GM21360 (cell line): ENCODE measurements around the gene CTNNBIP1.
A peak's percentile ranks its signal among the peaks of the same experiment; 100 is the strongest.
"Not testable (repeated sequence)": the region's sequence is repeated elsewhere in the genome, so short reads cannot be mapped to it uniquely, and the experiment has no call there.

Experiments used
- ATAC-seq: cut with Tn5 transposase; IDR thresholded peaks from one replicate; pipeline ENCODE4 v1.9.1; 2021; ENCODE audit warnings: mild to moderate bottlenecking, moderate library complexity; ENCODE audit not compliant: unreplicated experiment

Gene CTNNBIP1, protein sequence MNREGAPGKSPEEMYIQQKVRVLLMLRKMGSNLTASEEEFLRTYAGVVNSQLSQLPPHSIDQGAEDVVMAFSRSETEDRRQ

GRCh38 chr1:9910076-9910422 is at the start of gene CTNNBIP1:
CTNNBIP1 (minus strand) TSS chr1:9910269; CDS start chr1:9872064, 38,205 bp downstream.
- peak; percentile 76 for ATAC-seq

GRCh38 chr1:9957726-9958125 is 47.7 kb upstream of the CTNNBIP1 start:
- no peak for ATAC-seq

- ATAC-seq, result no peak
These were observed 36.2 kb upstream of the CTNNBIP1 start for GRCh38 chr1:9946315-9946714.

- peak; percentile 94 for ATAC-seq
These were observed 33.1 kb upstream of the CTNNBIP1 start, which contains the start of the genes LZIC and NMNAT1 for GRCh38 chr1:9942939-9943788. LZIC (minus strand) TSS chr1:9943391; CDS start chr1:9936619, 6,772 bp downstream. NMNAT1 (plus strand) TSS chr1:9943475; CDS start chr1:9972074, 28,599 bp downstream.

DNA sequence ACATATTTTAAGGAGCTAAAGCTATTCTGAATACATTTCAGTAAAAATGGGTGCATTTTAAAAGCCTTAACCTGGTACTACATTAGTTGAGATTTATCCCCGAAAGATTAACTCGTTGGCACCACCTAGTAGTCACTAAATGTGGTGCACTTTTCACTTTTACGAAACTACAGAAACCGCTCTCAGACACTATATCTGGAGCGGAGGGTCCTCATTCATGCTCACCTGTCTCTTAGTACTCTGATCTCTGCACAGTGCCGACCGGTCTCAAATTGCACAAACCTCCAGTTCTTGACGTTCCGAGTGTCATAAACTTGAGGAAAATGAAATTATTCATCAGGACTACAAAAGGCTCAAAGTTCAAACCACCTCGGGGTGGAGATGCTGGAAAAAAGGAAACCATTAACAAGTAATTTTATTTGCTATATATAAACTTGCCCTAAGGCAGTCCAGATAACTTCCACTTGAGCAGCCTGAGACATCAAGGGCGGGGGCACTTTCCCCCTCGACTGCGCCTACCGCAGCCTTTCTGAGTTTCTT is 32.4 kb upstream of the CTNNBIP1 start:
- ATAC-seq, result no peak

- no peak for ATAC-seq
These were observed 19.6 kb upstream of the CTNNBIP1 start for GRCh38 chr1:9929431-9930385.

- ATAC-seq, result no peak
These were observed 17.2 kb upstream of the CTNNBIP1 start for GRCh38 chr1:9927259-9927658.

DNA sequence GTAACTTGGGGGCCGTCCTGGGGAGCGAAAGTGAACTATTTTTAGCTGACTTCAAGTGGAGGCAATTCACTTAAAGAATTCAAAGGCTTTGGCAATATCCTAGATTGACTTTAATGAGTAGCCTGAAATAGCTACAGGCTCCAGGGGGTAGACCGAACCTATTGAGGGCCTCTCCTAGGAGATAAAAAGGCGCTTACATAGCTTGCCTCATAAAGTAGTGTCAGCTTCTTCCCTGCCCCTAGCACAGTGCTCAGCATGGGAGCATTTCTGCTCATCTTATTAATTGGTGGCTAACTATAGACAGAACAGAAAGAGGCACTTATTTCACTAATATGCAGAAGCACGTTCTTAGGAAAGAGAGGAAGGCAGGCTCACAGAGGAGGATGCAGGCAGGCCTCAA is 12.3 kb upstream of the CTNNBIP1 start:
- no peak for ATAC-seq

DNA sequence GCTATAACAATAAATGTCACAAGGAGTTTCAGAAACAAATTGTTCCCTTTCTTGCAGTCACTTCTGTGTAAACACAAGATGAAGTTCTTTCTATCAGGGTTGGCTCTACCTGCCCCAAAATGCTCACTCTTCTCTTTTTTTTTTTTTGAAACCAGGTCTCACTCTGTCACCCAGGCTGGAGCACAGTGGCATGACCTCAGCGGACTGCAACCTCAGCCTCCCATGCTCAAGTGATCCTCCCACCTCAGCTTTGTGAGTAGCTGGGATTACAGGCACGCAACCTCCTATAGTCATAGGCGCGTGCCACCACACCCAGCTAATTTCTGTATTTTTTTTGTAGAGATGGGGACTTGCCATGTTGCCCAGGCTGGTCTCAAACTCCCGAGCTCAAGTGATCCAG is 10.5 kb upstream of the CTNNBIP1 start:
- ATAC-seq, result no peak

- no peak for ATAC-seq
These were observed 7.8 kb upstream of the CTNNBIP1 start for GRCh38 chr1:9917901-9918300.

- not testable (repeated sequence) for ATAC-seq
These were observed 7.4 kb upstream of the CTNNBIP1 start for GRCh38 chr1:9917495-9917894.

- ATAC-seq, result no peak
These were observed 6.4 kb upstream of the CTNNBIP1 start for GRCh38 chr1:9916452-9916851.

DNA sequence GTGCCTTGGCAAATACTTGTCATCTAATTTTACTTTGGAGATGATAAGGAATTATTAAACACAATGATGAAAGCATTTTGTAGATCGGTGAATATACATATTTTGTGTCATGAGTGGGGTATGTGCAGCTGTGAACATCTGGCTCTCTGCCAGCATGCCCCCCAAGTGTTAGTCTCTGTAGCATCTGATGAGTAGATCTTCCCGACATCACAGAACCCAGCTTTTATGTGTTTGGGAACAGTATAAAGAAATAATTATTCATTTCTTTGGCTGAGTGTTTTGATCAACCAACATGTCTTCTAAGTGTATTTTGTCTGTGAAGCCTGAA is 4.5 kb upstream of the CTNNBIP1 start:
- ATAC-seq, result no peak

- no peak for ATAC-seq
These were observed 2.3 kb upstream of the CTNNBIP1 start for GRCh38 chr1:9912264-9912936.

GRCh38 chr1:9910423-9911178 is 532 bp upstream of the CTNNBIP1 start:
- ATAC-seq, result peak; percentile 87

DNA sequence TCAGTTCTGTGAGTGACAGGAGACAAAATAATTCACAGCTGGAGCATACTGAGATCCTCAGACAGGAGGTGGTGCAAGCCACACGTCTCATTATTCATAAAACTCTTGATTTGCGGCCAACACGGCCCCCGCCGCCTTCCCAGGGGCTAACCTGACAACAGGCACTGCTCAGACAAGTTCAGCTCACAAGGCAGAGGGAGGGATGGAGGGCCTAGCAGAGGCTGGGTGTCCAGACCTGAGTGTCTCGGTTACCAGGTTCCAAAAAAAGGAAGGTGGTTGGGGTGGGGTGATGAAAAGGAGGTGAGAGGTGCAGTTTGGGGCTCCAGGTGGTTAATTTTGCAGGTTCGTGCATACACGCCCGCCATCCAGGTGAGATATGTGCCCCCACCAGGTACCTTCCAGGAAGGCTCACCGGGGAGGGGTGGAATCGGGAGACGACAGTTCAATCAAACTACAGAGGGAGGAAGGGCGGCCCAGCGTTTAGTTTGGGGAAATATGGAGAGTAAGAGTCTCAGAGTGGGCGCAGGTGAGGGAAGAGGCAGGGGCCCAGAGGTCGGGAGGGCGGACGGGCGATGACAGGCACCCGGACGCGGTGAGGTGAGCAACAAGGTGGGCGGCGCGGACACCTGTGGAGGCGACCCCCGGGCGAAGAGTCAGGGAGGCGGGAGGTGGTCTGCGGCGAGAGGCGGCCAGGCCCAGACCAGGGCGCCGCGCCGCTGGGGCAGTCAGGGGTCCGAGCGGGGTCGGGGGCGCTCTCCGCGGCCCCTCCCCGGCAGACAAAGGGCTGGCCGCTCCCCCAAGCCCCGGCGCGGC is 629 bp downstream of the CTNNBIP1 start:
- ATAC-seq, result no peak

GRCh38 chr1:9908871-9909233 is 1.2 kb downstream of the CTNNBIP1 start:
- no peak for ATAC-seq

- ATAC-seq, result no peak
These were observed 2.6 kb downstream of the CTNNBIP1 start for GRCh38 chr1:9907441-9907840.

DNA sequence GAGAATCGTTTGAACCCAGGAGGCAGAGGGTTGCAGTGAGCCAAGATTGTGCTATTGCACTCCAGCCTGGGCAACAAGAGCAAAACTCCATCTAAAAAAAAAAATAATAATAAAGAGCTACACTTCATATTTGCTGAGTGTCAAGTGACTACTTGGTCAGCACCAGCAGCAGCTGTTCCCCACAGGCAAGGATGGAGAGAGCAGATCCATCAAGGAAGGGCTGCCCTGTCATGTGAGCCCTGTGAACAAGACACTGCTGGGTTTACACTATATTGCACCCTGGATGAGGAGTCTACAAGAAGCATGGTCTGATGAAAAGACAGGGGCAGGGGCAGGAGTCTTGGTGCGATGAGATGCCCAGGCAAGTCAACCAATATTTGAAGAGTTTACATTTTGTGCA is 3.6 kb downstream of the CTNNBIP1 start:
- no peak for ATAC-seq
